H7 (cell line): ENCODE data around the gene FAM180A. TPM values are rescaled to one million over a fixed set of nuclear protein-coding genes. Genes with fewer than 3 reads are reported as not detected.
A peak's percentile ranks its signal among the peaks of the same experiment; 100 is the strongest.
"Not testable (repeated sequence)": the region's sequence is repeated elsewhere in the genome, so short reads cannot be mapped to it uniquely, and the experiment has no call there.

Experiments
- DNase-seq: peaks from one replicate; pipeline ENCODE4 v3.0.0; 2012
- H3K27me3 ChIP-seq: 2 replicates; pipeline ENCODE4 v1.6.0; 2011; ENCODE audit warnings: mild to moderate bottlenecking, low read length; ENCODE audit not compliant: control insufficient read depth, insufficient read depth
- H3K36me3 ChIP-seq: replicated peaks from 2 replicates; pipeline ENCODE4 v1.5.1; 2011; ENCODE audit warnings: low read length; ENCODE audit not compliant: control insufficient read depth, insufficient read depth
- H3K4me3 ChIP-seq: 2 replicates; pipeline ENCODE4 v1.5.1; 2011; ENCODE audit warnings: low read depth, mild to moderate bottlenecking, control low read depth, low read length, moderate library complexity; ENCODE audit not compliant: insufficient read depth
- total RNA-seq: library from RNA; depleted of rRNA; stranded (reverse); fragments of >200 nt; shearing (Covaris generic); gene quantifications from 2 replicates; pipeline ENCODE4 v1.2.3, GENCODE V29; 2014

Gene FAM180A
- total RNA-seq, 1 experiment from 2014 or later = not detected

DNA sequence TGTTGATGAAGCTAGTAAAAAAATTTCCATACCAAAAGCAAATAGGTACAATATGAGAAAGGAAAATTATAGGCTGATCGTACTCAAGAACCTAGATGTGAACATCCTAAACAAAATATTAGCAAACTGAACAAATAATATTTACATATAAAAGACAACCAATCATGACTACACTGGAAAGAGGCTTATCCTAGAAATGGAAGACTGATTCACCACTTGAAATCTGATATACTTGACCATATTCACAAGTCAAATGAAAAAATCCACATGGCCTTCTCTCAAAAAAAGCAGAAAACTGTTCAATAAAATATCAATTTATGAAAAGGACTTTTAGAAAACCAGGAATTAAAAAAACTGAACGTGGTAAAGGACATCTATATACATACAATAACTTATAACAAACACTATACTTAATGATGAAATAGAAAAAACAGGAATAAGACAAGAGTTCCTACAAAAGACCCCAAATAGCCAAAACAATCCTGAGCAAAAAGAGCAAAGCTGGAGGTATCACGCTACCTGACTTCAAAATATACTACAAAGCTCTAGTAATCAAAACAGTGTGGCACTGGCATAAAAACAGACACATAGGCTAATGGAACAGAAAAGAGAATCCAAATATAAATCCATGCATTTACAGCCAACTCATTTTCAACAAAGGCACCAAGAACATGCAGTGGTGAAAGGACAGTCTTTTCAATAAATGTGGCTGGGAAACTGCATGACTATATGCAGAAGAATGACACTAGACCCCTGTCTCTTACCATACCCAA is 29.2 kb upstream of the FAM180A start:
- Histone ChIP-seq H3K4me3 (no peak overlapping the region), H3K36me3 (no peaks in the 10 kb centered on the region), H3K27me3 (no peaks in the 10 kb centered on the region)
- no peak for DNase-seq

DNA sequence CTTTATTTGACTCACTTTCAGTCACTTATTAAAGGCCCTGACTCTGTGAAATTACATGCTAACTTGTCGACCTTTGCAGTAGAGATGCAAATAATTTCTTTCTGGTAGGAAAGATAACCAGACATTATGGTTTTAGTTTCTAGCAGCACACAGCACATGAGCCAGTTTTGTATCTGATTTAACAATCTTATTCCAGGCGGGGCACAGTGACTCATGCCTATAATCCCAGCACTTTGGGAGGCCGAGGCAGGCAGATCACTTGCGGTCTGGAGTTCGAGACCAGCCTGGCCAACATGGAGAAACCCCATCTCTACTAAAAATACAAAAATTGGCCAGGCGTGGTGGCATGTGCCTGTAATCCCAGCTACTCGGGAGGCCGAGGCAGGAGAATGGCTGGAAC is 27.3 kb upstream of the FAM180A start:
- H3K4me3 ChIP-seq, H3K36me3 ChIP-seq, DNase-seq: not testable (repeated sequence)

DNA sequence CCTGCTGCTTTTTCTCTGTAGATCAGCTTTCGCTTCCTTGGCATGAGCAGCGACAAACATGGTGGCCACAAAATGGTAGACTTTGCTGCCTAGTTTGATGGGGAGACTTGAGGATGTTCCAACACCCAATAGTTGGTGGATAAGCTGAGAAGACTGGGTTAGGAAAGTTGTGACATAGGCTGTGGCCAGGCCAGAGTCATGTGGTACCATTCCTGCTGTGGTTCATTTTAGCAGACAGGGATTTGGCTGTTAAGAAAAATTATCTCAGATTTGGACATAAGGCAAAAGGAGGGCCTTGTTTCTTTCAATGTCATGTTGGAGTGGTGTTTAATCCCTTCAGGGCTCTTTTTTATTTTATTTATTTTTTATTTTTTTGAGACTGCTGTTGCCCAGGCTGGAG is 26.6 kb upstream of the FAM180A start:
- no peak overlapping the region for H3K4me3 ChIP-seq
- DNase-seq = no peak
- no peaks in the 10 kb centered on the region for H3K27me3 ChIP-seq
- H3K36me3 ChIP-seq = no peaks in the 10 kb centered on the region

More for the DNA sequence above, 27.3 kb upstream of the FAM180A start:
- H3K27me3 ChIP-seq = not testable (repeated sequence)

DNA sequence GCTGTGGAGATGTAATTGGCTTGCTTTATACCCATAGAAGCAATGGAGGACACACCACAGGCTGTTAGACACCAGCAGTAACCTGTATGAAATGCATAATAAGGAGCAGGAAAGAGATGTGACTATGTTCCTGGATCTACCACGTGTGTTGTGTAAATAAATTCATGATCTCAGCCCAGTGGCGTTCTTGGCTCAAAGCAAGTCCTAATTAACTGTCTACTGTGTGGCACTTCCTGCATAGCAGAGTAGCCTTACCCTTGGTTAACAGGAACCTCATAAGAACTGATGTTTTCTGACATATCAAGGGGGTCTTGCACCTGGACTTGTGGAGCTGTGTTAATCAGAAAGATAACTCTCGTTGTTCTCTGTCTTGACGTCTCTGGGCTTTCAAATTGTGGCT is 25.7 kb upstream of the FAM180A start:
- Histone ChIP-seq H3K36me3 (no peaks in the 10 kb centered on the region), H3K27me3 (no peaks in the 10 kb centered on the region), H3K4me3 (no peak overlapping the region)
- no peak for DNase-seq

DNA sequence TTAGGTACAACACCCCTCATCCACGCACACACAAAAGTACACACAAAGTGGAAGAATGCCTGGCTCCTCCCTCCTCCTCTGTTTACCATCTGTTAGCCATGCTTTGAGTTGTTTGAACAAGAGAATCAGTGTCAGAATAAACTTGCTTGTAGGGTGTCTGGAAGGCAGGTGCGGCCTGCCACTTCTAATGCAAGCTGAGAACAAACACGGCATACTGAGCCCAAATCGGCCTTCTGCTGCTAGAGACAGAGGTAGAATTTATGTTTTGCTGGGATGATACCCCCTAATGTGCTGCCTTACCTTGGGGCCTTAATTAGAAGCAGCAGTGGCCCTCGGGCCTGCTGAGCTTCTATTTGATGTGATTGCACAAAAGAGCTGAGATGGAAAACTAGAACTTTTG is 24.9 kb upstream of the FAM180A start:
- peak; percentile 26 for DNase-seq
- Histone ChIP-seq H3K27me3 (no peaks in the 10 kb centered on the region), H3K4me3 (no peak overlapping the region), H3K36me3 (no peaks in the 10 kb centered on the region)

DNA sequence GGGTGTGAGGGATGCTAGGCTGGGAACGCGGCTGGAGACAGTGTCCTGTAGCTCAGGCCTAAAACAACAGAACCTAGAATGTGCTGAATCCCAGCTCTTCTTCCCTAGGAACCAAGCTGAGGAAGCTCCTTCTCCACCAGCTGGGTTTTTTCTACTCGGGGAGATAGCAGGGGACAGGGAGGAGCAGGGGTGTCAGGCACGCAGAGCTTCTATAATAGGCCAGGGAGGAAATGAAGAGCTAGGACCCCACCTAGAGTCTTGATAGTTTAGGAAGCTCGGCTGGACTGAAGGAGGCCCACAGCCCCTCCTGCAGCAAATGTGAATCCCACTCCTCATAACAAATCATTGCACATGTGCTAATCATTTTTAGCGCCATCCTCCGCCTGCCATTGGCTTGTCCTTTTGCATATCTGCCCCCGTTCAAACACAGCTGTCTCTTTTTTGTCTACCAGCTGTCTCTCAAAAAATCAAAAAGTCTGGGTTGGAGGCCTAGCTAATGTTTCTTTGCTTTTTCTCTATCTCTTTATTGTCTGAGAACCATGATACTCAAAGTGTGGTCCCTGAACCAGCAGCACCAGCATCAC is 24.1 kb upstream of the FAM180A start:
- Histone ChIP-seq H3K27me3 (no peaks in the 10 kb centered on the region), H3K36me3 (no peaks in the 10 kb centered on the region), H3K4me3 (no peak overlapping the region)
- no peak for DNase-seq

DNA sequence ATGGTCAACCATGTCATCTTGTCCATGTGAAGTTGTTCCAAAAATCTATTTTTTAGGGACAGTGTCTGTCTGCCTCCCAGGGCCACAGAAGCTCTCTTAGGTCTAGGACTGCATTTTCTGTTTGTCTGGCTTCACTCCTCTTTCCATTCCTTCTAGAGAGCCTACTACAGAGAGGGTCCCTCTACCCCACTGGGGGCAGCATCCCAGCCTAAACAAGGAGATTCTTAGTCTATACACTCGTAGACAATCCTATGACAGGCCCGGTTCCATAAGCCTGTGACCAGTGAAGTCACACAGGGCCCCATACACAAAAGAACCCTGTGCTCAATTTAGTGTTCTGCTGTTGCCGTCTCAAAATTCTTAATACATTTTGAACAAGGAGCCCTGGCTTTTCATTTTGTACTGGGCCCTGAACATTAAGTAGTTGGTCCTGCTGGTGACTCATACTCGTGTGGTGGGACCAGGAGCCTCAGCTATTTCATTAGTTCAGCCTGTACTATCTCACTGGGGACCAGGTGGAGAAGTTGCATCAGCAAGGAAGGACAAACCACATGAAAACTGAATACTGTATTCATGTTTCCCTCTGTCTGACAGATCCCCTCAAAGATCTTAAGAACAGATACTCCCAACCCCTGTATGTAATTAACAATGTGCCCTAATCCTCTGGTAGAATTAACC is 23.5 kb upstream of the FAM180A start:
- Histone ChIP-seq H3K4me3 (no peak overlapping the region), H3K36me3 (no peaks in the 10 kb centered on the region), H3K27me3 (no peaks in the 10 kb centered on the region)
- DNase-seq = no peak

DNA sequence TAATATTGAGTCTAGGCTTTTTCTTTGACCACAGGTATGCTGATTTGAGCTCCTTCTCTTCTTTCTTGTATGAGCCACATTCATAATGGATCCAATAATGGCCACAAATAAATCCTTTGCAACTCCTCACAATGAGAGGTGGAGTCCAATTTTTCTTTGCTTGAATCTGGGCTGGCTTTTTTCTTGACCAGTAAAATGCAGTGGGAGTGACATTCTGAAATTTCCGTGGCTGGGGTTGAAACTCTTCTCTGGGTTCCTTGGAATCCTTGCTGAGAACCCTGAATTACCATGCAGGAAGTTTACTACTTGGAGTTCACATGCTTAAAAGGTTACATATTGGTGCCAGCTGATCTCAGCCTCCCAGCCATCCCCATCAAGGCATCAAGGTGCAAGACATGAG is 22.4 kb upstream of the FAM180A start:
- H3K27me3 ChIP-seq = no peaks in the 10 kb centered on the region
- no peak overlapping the region for H3K4me3 ChIP-seq
- DNase-seq = no peak
- no peaks in the 10 kb centered on the region for H3K36me3 ChIP-seq

DNA sequence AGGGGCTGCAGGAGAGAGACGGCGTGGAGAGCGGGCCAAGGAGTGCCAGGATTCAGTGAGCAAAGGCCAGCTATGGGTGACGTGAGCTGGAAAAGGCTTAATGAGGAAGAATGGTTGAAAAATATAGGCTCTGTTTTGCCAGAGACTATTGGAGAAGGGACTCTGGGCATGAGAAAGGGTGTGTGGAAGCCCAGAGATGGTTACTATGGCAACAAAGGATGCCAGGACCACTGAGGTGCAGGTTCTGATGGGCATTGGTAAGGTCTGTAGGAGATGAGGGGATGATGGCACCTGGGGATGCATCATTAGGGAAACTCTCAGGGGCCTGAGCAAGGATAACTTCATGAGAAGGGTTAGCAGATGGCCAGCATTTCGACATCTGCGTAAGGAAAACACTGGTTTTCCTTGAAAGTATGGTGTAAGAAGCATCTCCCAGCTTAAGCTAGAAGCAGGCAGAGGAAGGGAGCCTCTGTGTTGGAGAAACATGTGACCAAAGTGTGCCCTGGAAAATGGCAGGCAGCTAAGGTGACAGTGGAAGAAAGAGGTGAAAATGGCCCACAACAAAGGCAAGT is 21.6 kb upstream of the FAM180A start:
- no peak overlapping the region for H3K4me3 ChIP-seq
- H3K27me3 ChIP-seq = no peaks in the 10 kb centered on the region
- H3K36me3 ChIP-seq = no peaks in the 10 kb centered on the region
- no peak for DNase-seq

DNA sequence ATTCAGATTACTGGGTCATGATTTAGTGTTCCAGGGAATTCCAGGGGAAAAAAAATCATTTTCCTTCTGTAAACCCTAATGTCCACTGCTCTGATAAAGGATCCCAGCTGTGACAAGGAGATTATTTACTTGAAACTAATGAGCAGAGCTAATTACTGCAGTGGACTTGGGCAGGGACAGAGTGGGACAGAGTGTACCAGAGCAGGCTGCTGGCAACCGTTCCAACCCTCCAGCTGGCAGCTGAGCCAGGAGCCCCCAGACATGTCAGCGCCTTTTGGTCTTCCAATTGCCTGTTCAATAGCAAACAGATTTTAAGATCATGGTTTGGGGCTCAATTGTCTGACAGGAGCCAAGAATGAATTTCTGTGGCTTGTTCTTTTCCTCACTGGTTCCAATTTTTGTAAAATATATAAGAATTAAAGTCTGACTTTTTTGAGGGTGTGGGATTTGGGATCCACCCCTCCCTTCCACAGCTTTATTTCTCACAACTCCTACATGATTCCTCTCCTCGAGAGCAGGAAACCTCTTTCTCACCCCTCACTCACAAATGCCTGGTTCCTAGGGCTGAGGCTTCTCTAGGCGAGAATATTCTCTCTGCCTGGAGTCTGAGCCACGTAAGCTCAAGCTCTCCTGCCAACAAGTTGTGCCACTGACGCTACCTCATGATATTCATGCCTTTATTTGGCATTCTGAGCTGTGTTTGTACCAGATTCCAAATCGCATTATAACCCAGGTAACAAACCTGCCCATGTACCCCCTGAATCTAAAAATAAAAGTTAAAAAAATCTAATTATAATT is 20.6 kb upstream of the FAM180A start:
- Histone ChIP-seq H3K36me3 (no peaks in the 10 kb centered on the region), H3K4me3 (no peak overlapping the region), H3K27me3 (no peaks in the 10 kb centered on the region)
- DNase-seq = no peak

DNA sequence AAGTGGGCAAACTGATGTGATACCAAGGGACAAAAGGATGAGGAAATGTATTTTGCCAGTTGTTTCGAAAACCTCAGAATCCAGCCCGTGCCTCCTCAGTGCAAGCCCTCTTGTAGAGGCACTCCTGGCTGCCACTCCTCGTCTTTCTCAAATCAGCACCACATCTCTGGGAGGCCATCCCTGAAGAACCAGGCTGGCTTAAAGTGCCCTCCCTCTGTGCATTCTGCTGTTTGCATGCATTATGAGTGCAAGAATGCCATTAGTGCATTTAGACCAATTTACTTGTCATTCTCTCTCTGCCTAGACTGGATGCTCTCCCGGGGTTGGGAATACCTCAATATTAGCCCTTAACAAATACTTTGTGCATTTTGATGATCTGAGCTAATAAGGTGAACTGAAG is 19.9 kb upstream of the FAM180A start:
- no peak for DNase-seq
- Histone ChIP-seq H3K36me3 (no peaks in the 10 kb centered on the region), H3K27me3 (no peaks in the 10 kb centered on the region), H3K4me3 (no peak overlapping the region)

DNA sequence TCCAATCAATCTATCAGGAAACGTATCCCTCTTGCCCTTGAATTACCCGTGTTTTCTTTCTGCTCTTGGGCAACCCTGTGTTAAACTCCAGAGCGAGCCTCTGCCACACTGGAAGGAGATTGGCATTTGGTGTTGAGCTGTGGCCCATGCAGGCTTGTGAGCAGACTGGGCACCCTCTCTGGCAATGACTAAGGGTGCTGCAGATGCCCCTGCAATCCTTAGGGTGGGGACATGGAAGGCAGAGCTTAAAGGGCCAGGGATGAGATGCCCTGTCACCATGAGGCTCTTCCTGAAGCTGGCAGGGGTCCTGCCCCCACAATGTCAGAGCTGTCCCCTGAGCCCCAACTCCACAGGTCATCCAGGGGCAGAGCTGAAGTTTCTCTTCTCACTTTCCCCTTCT is 19.5 kb upstream of the FAM180A start:
- H3K27me3 ChIP-seq = no peaks in the 10 kb centered on the region
- no peak overlapping the region for H3K4me3 ChIP-seq
- DNase-seq = no peak
- H3K36me3 ChIP-seq = no peaks in the 10 kb centered on the region

DNA sequence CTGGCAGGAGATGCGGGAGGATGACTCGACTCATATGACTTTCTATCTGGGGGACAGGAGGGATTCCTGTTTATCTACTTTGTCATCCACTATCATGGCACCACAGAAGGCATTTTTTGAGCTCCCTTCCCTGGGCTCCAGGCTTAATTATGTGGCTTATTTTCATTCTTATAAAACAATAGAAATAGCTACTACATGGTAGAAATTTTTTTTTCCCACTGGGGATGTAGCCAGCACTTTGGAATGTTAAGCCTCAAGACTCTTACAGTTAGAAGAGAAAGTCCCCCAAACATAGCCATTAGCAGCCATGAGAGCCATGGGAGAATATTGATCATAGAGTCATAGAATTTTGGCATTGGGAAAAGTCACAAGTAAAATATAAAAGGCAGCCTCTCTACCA is 14.6 kb upstream of the FAM180A start:
- no peak for DNase-seq
- Histone ChIP-seq H3K27me3 (no peaks in the 10 kb centered on the region), H3K4me3 (no peak overlapping the region), H3K36me3 (no peaks in the 10 kb centered on the region)

DNA sequence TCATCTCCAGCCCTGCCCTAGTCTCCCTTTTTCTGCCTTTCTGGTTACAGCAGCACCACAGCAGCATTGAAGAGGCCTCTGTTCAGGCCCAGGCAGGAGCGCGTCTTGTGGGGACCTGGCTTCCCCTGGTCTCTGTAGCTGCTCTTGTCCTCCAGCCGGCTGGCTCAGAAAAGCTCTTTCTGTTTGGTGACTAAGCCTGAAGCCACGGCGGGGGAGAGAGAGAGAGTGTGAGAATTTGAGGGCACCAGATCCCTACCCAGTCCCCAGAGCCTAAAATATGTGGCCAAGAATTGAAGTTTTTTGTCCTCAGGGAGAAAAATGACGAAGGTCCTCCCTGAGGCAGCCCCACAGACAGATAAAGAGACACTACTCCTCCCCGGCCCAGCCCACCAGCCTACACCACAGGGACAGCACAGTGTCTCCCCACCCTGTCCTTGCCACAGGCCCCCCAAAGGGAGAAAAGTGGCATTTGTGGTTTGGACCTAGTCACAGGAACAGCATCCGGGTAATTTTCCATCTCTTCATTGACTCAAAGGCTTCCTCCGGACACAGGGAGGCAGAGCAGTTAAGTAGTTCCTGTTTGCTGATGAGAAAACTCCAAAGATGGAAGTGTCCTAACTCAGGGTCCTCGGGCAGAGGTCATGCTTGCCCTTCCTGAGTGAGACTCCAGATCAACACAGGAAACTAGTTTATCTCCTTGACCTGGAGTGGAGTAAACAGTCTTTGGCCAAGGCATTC is 13.3 kb upstream of the FAM180A start:
- no peak for DNase-seq
- Histone ChIP-seq H3K4me3 (no peak overlapping the region), H3K36me3 (no peaks in the 10 kb centered on the region), H3K27me3 (no peaks in the 10 kb centered on the region)
